ENCODE data around the gene G6PC3.

- no peak for TF ChIP-seq CTCF (IDR thresholded peaks at IDR 0.05)
- no peak for TF ChIP-seq POLR2A (IDR thresholded peaks at IDR 0.05)
Observed at GRCh38 chr17:44045486-44045885, 25.0 kb upstream of the G6PC3 start.

Data from sigmoid colon (tissue), 3 donors.